ENCODE data around the gene B3GNT8.
"Not testable (repeated sequence)": the region's sequence is repeated elsewhere in the genome, so short reads cannot be mapped to it uniquely, and the experiment has no call there.

Gene B3GNT8

GRCh38 chr19:41426952-41427646 is at the start of gene B3GNT8:
B3GNT8 (minus strand) TSS chr19:41427374; CDS start chr19:41426778, 596 bp downstream.
- peak; percentile 56 for DNase-seq (ENCODE audit: low spot score)

DNA sequence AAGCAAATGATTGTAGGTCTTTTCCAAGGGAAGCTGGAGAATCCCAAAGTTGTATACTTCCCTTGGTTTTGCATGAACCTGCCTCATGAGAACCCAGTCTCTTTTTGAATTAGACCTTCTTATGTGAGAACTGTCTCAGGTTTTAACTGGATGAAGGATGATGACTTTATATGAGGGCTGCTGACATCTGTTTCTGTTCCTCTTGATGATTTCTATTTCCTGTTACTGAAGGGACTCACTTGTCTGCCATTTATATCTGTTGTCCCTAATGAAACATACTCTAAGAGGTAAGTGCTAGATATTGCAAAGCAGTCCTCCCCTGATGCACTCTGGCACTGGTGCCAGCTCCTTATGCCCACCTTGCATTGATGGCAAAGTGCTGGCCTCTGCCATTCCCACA is 49.4 kb upstream of the B3GNT8 start:
- DNase-seq (ENCODE audit: low spot score), result no peak

DNA sequence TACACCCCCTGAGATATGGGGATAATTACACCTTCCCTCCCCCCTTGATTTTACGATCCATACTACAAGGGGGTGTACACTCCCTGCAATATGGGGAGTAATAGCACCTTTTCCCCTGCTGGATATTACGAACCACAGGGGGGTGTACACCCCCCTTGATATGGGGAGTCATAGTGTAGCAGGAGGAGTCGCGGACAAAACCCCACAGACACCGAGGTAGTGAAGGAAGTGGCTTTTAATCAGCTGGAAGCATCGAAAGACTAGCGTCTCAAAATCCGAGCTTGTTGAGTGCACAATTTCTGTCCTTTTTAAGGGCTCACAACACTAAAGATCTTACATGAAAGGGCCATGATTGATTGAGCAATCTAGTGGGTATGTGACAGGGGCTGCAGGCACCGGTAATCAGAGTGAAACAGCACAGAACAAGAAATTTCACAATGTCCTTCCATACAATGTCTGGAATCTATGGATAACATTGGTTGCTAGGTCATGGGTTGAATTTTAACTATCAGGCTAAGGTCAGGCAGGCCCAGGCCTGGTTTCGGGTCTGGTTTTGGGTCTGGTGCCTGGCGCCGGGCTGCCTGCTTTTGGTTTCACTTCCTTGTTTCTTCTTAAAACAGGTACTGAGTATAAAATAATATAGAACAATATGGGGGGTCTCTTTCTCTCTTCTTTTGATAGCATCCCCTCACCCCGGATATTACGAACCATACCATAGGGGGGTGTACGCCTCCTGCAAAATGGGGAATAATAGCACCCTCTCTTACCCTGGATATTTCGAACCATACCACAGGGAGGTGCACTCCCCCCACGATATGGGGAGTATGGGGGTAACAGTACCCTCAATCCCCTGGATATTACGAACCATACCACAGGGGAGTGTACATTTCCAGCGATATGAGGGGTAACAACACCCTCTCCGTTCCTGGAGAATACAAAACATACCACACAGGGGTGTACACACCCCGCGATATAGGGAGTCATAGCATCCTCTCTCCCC is 36.4 kb upstream of the B3GNT8 start:
- not testable (repeated sequence) for DNase-seq (ENCODE audit: low spot score)

GRCh38 chr19:41462497-41462896 is 35.3 kb upstream of the B3GNT8 start:
- no peak for DNase-seq (ENCODE audit: low spot score)

GRCh38 chr19:41457241-41457640 is 30.1 kb upstream of the B3GNT8 start:
- no peak for DNase-seq (ENCODE audit: low spot score)

GRCh38 chr19:41456342-41456918 is 29.3 kb upstream of the B3GNT8 start:
- no peak for DNase-seq (ENCODE audit: low spot score)

DNA sequence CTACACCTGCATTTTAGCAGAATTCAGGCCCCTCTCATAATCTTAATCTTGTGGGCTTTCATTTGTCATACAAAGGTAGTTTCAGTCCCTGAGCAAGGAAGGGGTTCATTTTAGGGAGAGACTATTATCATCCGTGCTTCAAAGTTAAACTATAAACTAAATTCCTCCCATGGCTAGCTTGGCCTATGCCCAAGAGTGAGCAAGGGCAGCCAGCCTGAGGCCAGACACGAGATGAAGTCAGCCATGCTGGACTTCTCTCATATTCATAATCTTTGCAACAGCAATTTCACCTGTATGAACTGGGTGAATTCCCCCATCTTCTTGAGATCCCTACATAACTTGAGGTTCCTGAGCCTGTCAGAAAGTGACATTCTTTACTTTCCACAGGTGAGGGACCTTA is 28.8 kb upstream of the B3GNT8 start:
- no peak for DNase-seq (ENCODE audit: low spot score)

GRCh38 chr19:41452584-41453275 is 25.6 kb upstream of the B3GNT8 start:
- no peak for DNase-seq (ENCODE audit: low spot score)

DNA sequence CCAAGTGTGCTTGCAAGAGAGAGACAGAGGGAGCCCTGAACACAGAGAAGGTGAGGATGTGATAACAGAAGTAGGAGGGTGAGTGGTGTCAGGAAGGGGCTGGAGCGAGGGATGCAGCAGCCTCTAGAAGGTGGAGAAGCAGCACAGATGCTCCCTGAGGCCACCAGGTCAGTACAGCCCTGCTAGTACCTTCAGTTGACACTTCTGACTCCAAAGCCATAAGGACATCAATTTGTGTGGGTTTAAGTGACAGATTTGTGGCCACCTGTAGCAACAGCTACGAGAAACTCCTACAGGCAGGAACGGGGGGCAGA is 22.6 kb upstream of the B3GNT8 start:
- no peak for DNase-seq (ENCODE audit: low spot score)

GRCh38 chr19:41449079-41449864 is 22.1 kb upstream of the B3GNT8 start:
- DNase-seq (ENCODE audit: low spot score), result peak; percentile 77

- no peak for DNase-seq (ENCODE audit: low spot score)
Observed at GRCh38 chr19:41447732-41448332, 20.7 kb upstream of the B3GNT8 start.

DNA sequence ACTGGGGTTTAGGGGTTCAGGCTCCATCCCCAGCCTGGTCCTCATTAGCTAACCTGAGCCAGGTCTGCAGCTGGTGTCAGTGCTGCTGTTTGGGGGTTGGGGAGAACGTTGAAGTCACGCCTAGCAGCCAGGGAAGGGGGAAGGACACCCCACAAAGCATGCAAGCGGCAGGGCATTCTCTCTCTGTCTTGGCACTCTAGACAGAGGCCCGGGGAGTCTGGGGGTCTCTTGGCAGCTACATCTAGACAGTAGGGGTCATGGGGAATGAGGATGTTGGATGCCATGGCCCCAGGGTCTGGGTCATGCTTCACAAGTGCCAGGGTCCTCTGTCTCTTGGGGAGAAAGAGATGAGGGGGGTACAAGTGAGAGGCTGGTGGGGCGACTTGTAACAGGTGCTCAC is 18.4 kb upstream of the B3GNT8 start:
- no peak for DNase-seq (ENCODE audit: low spot score)

- no peak for DNase-seq (ENCODE audit: low spot score)
Observed at GRCh38 chr19:41443813-41444455, 16.8 kb upstream of the B3GNT8 start.

DNA sequence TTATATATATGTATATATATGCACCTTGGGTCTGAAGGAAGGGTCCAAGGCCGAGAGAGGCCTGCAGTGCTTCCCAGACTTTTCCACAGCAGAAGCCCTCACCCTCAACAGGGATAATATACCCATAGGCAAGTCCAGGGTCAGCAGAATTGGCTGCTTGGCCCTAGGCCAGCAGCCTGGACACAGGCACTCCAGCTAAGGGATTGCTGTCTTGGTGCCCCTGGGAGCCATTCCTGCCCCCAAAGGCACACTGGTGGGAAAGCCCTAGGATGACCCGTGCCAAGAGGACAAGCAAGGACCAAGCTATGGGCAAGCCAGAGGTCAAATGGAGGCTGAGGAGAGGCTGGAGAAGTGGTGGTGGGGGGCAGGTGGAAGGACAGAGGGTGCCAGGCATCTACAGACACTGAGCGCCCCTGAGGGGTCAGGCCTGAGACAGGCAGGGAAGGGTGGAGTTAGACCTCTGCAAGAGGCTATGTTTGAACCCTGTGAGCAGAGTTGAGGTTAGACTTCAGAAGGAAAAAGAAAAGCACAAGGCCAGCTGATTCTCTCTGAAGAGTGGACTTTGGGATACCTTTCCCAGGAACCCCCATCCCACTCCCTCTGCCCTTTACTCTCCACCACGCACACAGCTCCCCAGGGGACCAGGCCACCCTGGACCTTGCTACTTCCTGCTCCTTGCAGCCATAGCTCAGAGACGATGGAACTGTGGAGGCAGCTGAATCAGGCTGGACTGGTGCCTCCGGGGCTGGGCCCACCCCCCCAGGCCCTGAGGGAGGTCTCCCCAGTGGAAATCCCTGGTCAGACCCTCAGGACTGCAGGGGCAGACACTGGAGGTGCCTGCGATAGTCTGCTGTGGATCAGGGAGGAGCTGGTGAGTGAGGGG is 15.5 kb upstream of the B3GNT8 start, which contains the start of gene ERICH4:
ERICH4 (plus strand) TSS at position 684 of the 883 bp plus-strand sequence; CDS start at position 698, 14 bp downstream.
- DNase-seq (ENCODE audit: low spot score), result no peak

GRCh38 chr19:41441321-41441945 is 14.3 kb upstream of the B3GNT8 start:
- DNase-seq (ENCODE audit: low spot score), result no peak

- peak; percentile 100 for DNase-seq (ENCODE audit: low spot score)
Observed at GRCh38 chr19:41439441-41440222, 12.5 kb upstream of the B3GNT8 start, which contains the start of gene DMAC2. DMAC2 (minus strand) TSS chr19:41439912; CDS start chr19:41439899, 13 bp downstream.

DNA sequence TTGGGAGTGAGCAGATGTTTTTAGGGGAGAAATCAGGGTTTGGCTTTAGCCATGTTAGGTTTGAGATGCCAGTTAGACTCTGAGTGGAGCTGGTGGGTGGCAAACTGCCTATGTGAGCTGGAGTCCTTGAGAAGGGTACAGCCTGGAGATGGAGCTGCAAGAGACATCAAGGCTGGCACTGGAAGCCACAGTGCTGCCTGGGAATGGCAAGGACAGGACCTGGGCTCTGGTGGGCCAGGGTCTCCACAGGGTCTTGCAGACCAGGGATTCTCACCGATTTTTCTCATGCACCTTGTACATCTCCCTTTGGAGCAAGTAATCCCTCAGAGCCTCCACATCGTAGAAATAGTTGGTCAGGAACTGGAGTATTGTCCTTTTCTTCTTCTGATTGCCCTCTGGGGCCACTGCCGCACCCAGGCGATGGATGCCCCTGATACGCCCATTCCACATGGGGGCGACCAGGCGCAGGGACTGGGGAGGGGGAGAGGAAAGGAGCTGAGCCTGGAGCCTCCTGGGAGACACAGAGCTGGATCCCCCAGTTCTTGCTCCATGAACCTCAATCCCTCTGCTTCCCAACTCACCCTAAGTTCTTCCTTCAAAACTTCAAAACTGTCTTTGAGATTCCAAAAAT is 10.9 kb upstream of the B3GNT8 start:
- no peak for DNase-seq (ENCODE audit: low spot score)

DNA sequence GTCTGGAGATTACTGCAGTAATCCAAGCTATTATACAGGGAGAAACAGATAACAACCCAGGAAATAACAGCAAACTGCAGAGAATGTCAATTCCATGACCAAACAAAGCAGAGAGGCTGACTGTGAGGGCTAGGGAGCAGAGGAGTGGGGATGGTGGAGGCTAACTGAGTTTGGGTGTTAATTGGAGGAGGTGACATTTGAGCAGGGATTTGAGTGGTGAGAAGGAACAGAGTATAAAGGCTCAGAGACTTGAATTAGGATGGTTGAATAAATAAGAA is 9.4 kb upstream of the B3GNT8 start:
- no peak for DNase-seq (ENCODE audit: low spot score)

Measured in SW480 (cell line).